ENCODE results near the gene LHFPL6.
"Not testable (repeated sequence)": the region's sequence is repeated elsewhere in the genome, so short reads cannot be mapped to it uniquely, and the experiment has no call there.

LHFPL6 gene

DNA sequence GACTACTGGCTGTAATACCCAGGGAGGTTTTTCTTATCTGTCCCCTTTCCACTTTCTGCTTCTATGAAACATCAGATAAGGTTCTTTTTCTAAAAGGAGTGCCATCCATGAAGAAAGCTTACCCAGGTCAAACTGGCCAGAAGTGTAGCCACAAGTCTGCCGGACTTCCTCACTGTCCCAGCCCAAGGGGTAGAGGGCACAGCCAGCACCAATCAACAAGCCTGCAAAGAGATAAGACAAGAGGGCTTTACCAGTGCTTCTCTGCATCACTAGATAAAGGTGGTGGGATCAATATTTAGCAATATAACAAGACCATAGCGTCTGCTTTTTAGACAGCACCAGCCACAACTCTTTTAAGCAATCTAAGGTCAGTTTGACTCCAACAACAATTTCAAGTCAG lies 224.7 kb downstream of the LHFPL6 start:
- DNase-seq: no peak

DNA sequence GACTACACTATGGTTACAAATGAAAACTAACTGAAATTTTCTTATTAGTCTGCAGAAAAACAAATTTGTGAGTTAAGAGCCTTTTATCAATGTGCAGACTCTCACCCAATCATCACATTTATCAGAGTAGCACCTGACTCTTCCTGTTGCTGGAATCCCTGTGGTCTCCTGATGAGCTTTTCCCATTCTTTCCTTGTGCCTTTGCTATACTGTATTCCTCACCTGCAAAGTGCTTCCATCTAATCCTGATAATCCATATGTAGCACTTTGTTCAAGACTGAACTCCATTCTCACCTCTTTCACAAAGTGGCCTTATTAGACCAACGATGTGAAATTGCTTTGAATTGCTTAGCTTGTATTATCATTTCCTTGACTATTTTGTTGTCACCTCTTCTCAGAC lies 225.3 kb downstream of the LHFPL6 start:
- no peak for DNase-seq

DNA sequence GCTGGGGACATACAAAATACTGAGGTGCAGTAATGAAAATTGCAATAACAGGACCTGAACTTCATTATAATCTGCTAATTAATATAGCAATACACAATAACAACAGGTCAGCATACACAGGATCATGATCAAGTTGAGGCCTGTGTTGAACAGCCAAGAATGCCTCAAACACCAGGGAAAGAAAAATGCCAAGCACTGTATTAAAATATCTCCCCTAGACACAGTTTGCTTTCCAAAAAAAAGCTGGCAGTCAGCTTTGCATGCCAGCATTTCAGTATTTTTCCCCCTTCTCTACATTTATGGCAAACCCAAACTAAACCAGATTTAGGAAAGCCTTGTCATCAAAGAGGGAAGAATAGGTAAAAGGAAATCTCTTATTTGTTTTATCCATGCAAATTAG lies 226.9 kb downstream of the LHFPL6 start:
- no peak for DNase-seq

DNA sequence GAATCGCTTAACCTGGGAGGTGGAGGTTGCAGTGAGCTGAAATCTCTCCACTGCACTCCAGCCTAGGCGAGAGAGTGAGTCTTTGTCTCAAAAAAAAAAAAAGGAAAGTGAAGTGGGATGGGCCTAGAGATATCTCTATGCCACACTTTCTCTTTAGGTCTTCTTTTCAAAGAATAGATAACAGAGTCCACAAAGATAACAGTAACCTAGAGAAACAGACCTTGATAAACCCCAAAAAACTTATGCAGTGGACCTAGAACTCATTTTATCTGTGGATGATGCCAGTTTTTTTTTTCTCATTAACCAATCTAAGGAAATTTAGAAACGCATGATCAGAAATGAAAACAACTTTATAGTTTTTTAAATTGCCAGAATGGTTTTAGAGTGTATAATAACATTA lies 227.4 kb downstream of the LHFPL6 start:
- no peak for DNase-seq

DNA sequence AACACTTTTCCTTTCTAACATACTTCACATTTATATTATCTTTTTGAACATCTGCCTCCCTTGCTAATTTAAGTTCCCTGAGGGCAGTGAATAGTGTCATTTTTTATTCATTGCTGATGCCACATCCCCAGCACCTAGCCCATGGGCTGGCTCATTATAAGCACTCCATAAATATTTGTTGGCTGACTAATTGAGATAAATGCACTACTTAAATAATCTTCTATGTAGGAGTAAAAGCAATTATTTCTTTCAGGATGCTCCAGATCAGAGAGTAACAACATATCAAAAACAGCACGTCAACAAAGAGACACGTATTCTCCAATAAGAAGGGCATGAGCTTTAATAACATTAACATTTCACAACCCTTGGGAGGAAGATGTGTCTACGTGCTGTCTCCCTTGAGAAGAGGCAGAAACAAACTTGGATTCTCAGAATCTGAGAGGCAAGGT lies 228.2 kb downstream of the LHFPL6 start:
- DNase-seq: no peak

DNA sequence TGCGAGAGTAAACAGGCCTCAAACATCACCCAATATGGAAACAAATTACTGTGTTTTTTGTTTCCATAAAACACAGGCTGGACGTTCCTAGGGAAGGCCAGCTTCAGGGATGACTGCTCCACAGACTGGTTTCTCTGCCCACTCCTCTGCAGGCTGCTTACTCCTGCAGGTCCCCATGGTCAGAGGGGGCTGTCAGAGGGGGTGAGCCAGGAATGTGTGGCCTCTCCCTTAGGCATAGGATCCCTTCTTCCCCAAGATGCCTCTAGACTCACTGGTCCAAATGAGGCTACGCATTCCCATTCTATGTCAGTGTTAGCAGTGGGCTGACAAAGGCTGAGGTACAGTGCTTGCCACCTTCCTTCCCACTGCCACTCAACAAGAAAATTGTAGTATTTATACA lies 229.8 kb downstream of the LHFPL6 start:
- no peak for DNase-seq

DNA sequence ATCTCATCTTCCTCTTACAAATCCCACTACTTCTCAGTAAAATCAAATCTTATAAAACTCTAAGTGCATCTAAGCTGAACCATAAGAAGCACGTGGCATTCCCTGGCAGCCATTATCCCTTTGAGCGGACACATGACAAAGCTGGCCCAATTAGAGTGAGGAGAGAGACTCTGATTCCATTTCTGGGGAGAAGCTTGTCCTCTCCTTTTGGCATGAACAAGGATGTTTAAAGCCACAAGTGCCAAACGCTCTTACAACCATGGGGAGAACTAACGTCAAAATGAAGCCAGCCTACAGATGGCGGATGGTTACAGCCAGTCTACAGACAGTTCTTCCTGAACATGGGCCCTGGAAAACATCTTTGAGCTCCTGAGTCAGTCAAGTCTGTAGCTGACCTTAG lies 231.3 kb downstream of the LHFPL6 start:
- no peak for DNase-seq

DNA sequence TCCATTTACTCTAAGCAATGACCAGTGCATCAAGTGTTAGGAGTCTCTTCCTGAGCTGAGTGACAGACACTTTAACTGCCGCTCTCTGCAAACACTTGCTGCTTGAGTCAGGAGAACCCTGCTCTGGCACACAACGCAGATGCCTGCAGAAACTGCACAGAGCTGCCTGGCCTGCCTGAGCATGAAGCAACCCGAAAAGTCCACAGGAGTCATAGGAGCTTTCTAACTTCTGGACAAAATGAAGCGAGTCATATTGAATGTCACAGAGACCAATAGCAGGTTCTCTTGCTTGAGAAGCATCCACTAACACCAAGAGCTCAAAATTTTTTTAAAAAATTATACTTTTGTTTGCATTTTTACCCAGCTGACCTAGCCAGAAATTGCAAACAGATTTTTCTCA lies 232.4 kb downstream of the LHFPL6 start:
- DNase-seq: no peak

DNA sequence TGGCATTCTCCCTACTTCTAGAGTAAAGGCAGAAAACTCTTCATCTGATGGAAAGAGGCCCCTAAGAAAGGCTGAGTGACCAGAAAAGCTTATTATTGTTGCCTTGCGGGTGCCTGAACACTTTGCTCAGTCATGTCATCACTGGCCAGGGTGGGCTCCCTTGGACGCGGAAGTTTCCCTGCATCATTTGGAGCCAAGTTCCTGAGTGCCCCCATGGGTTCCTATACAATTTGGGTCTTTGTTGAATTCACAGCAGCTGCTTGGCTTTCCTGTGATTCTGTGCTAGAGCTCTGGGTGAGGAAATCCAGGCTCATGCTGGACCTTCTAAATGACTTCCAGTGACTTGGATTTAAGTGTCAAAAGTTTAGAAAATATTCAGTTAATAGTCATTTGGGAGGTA lies 232.9 kb downstream of the LHFPL6 start:
- no peak for DNase-seq

DNA sequence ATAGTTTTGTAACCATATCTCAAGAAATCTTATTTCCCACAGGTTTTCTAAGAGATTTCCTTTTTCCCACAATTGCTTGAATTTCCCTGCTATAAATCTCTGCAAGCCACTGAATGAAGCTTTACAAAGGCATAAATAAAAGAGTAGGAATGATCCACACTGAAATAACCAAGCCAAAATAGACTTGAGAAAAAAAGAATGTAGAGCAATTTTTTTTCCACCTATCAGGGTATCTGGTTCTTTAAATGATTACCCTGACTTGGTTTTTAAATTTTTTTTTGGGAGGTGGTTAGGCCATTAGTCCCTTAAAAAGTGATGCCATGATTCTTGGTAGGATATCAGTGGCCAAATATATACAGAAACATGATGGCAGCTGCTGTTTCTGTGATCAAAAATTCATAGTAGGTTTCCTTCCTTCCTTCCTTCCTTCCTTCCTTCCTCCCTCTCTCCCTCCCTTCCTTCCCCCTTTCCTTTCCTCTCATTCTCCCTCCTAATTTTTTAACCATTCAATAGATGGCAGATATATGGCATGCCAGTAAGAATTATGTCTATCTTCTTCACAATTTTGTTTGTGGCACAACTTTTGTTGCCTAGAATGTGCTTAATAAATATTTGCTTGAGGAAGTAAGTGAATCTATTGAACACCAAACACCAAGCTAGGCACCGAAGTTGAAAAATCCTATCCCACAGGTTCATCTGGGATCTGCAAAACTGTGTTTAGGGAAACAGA lies 233.7 kb downstream of the LHFPL6 start:
- DNase-seq: no peak

DNA sequence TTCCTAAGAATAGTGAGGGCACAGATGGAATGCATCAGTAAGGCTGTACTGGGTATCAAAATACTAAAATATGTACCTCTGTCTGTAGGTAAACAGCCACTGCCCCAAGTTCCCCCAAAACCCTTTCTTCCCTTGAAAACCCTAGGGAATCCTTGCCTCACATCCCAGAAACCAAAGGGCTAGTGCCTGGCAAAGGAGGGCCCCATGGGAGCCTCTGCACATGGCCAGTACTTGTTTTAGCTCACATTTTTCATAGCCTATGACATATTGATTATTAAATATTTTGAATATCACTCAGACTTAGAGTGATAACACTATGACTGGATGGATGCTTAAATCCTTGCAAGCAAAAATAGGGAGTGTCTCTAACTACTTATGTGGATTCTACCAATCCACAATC lies 237.1 kb downstream of the LHFPL6 start:
- no peak for DNase-seq

DNA sequence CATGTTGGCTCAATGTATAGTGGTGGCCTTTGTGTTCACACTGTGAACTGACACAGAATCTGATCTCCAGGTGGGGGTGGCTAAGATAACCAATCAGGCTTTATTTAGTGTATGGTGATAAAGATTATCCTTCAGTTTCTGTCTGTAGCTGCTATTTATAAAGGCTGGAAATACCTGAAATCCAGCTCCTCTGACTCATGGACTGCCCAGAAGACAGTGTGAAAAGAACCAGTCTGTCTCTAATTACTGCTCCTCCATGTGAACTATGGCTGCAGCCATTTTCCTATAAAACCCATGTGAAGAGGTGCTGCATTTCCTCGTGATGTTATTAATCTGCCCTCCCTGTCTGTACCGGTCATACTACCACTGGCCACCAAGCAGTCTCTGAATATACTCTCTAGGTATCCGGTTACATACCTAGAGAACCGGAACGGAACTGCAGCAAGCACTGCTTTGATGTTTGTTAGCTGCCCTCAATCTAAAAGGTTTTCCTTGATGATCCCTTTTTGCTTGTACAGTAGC lies 238.0 kb downstream of the LHFPL6 start:
- DNase-seq: no peak

DNA sequence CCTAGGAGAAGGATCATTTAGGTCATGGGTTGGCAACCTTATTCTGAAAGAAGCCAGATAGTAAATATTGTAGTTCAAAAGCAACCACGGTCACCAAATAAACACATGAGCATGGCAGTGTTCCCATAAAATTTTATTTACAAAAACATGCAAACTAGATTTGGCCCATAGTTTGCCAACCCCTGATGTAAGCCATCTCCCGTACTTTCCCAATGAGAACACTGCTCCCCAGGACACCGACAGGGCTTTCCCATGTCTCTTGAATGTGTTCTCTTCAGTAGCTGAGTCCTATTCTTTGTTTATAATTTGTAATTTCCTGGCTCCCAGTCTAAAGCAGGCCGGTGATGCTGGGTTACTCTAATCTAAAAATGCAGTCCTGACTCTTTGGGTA lies 239.6 kb downstream of the LHFPL6 start:
- no peak for DNase-seq

DNA sequence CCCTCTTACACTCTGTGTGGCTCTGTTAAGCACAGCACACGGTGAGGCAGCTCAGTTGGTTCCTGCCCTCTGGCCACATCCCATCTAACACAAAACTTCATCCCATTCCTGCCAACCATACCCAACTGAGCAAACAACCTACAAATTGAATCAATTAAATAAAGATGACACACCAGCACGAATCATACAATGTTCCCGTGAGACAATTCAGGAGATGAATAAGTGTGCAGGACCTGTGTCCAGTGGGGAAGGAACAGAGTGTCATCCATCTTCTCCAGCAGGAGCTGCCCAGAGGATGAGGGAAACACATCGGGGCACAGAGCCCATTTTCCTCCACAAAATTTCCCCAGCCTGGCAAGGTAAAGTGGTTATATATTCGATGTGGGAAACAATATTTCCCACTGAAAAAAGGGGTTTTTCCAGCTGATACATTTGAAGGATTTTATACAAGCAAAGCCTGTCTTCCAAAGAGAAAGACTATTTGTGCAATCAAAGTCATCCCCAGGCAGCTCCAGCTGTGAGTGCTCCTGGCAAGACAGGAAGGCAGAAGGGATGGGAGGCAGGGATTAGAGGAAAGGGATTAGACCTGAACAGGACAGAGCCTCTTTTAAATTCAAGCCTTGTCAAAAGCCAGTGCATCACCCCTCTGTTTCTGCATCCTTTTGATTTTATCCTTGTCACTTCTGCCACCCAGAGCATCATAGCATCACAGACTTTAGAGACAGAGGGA lies 240.2 kb downstream of the LHFPL6 start:
- DNase-seq: no peak

DNA sequence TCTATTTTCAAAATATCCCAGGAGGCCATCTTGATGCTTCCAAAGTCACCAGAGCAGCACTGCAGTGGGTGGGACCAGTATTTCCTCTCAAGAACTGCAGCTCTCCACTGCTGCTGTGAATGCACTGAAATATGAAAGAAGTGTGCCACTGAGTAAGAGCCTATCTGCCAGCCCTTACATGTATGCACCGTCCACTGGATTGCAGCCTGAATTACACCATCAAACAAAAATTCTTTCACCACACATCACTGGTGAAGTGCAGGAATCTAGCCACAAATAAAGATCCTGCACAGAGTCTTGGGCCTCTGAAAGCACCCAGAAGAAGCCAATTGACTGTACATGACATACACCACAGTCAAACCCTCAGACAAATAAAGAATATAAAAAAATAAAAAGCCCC lies 249.0 kb downstream of the LHFPL6 start:
- DNase-seq: no peak

DNA sequence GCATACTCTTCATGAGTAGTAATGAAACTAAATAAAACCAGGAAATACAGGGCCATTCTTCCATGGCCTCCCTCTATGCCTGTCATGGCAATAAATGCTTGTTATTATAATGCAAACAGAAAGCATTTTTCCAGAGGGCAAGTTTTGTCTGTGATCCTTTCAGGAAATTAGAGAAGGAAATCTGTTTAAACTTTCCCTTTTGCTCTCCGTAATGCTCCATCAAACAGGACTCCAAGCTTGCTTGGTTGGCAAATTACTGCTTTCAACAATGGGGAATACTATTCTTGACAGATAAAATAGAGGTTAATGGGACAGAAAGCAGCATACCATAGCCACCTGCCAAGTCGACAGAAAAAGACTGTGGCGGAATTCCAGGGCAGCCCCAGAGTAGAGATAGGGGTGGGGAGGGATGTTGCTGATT lies 252.5 kb downstream of the LHFPL6 start:
- DNase-seq: no peak

DNA sequence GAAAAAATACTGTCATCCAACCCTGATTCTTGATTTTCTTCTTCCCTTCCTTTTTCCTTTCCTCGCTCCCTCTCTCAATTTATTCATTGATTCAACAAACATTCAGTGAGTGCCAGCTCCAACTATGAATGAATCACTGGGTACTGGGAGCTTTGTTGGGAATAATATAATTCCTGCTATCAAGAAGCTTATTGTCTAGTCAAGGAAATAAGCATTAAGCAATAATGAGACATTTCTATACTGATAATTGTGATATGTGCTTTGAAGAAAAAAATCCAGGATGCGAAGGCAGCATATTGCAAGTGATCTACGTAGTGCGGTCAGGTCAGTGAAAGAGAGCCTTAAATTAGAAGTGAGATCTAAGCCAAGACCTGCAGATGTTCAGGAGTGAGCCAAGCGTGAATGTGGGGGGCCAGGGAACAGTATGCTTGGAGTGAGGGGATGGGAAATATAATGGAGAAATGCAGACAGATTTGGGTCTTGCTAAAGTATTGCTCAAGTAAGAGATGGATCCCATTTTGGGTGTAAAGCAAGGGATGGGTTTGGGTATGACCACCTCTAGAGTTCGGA lies 253.5 kb downstream of the LHFPL6 start:
- DNase-seq: no peak

DNA sequence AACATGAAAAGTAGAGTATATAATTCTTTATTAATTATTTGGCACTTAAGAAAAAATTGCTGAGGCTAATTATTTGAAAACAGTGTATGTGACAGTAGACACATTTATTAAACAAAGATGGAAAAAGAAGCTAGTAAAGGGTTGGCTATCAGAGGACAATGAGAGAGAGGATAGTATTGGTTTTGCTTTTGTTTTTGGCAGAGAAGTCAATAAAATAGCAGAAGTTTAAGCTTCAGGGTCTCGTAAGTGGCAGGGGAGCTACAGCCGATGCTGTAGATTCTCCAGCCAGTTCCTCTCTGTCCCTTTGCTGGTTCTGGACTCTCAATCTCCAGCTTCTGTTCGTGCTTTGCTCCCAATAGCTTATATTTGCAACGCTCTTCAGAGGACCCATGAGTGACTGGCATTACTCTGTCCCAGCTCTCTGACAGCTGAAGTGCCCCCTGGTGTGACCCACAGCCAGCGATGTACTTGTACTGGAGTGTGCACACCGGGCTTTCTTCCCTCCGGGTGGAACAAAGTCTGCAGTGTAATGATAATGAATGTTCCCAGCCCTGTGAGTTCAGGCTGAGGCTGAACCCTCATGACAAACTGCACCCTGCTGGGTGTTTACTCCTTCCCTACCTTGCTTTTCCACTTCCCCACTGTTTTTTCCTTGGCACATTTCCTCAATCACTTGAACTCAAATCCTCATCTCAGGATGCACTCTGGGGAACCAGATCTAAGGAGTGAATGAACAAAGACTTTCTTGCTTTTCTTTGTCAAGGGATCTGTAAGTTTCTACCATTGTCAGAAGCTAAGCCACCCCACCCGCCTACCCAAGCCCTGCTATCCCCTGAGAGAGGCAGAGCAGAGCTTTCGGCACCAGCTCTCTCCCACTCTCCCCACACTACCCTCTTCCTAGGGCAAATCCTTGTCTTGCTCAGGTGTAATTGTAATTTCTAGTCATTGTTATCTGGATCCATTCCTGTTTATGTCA lies 254.8 kb downstream of the LHFPL6 start:
- DNase-seq: no peak

DNA sequence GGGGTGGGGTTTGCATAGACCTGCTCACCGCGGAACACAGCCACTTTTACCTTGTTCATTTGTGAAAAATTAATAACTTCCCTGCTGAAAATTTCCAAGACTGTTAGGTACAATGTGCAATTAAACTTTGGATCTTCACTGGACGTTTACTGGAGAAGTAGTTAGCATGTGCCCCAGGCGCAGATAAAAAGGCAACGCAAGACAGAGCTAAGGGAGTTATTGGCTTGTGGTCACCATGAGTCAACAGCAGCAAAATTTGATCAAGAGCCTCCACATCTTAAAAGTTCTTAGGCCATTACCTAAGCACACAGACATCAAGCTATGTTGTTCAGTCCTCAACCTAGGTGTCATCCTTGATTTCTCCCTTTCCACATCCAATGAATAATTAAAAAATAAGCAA lies 257.0 kb downstream of the LHFPL6 start:
- DNase-seq: no peak

DNA sequence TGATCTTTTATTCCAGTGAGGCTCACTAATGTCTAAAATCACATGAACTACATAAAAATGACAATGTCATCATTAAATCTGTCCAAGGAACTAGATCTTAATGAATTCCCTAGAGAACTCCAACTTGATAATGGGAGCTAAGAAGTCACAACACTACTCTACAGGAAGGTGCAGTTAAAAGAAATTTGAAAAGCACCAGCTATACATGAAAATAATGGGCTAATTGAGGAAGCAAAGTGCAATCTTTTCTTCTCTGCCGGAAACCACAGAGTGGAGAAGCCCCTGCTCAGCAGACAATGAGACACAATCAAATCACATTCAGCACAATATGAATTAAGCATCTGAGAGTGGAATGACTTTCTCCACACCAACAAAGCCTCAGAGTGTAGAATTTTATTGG lies 261.7 kb downstream of the LHFPL6 start:
- DNase-seq: no peak

DNA sequence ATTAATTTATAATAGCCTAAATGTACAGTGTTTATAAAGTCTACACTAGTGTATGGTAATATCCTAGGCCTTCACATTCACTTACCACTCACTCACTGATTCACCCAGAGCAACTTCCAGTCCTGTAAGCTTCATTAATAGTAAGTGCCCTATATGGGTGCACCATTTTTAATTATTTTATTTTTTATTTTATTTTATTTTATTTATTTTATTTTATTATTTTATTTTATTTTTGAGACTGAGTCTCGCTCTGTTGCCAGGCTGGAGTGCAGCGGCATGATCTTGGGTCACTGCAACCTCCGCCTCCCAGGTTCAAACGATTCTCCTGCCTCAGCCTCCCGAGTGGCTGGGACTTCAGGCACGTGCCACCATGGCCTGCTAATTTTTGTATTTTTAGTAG lies 264.9 kb downstream of the LHFPL6 start:
- not testable (repeated sequence) for DNase-seq

DNA sequence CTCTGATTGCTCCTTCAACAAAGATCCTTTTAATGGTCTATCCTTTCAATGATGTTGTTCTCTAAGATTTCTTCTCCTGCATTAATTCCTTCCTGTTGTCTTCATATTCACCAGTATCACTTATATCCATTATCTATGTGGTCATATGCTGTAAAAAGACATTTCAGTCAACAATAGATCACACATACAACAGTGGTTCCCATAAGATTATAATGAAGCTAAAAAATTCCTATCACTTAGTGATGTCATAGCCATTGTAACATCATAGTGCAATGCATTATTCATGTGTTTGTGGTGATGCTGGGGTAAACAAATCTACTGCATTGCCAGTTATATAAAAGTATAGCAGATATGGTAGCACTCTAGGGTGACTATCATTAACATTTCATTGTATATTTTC lies 266.1 kb downstream of the LHFPL6 start:
- no peak for DNase-seq

DNA sequence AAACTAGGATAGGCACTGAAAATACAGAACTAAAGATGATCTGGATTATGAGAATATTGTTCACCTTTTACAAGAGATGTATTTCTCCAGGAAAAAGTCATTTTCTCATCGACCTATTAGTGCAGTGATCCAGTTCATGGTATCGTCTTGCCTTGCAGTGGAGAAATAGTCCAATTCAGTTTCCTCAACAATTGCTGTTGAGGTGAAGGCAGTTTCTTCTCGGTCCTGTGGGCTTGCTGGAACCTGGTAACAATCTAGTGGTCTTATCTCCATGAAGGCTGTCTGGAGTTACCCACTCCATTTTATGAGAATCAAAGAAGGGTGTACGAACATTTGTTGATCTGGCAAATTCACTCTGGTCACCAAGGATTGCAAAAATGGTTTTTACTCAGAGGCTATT lies 266.8 kb downstream of the LHFPL6 start:
- DNase-seq: no peak

Data from activated CD4-positive, alpha-beta T cell treated with anti-CD3 and anti-CD28 coated beads, Interleukin-10, Interleukin-2, amounts not matched to agents 100 ng/mL and 50 ng/mL, durations not matched to agents 16 hours and 8 hours (primary cell).